IPS DF 6.9 (cell line): ENCODE results near the gene TGFB2.

ENCODE experiments used
- DNase-seq: peaks from one replicate; pipeline ENCODE4 v3.0.0-alpha.2; 2013; ENCODE audit warnings: low read depth, low spot score
- H3K27ac ChIP-seq: one replicate; pipeline ENCODE4 v1.5.1; 2013; ENCODE audit warnings: low read length, control low read depth
- H3K27me3 ChIP-seq: 2 replicates; pipeline ENCODE4 v1.6.1; 2013; ENCODE audit warnings: mild to moderate bottlenecking, low read length; ENCODE audit not compliant: control insufficient read depth, insufficient read depth
- H3K36me3 ChIP-seq: 2 replicates; pipeline ENCODE4 v1.6.1; 2013; ENCODE audit warnings: low read length; ENCODE audit not compliant: control insufficient read depth, insufficient read depth
- H3K4me1 ChIP-seq: 2 replicates; pipeline ENCODE4 v1.6.1; 2013; ENCODE audit warnings: low read length; ENCODE audit not compliant: control insufficient read depth, insufficient read depth
- H3K4me3 ChIP-seq: 2 replicates; pipeline ENCODE4 v1.5.1; 2013; ENCODE audit warnings: mild to moderate bottlenecking, low read length
- H3K9me3 ChIP-seq: 2 replicates; pipeline ENCODE4 v1.6.1; 2013; ENCODE audit warnings: low read length, inconsistent platforms; ENCODE audit not compliant: control insufficient read depth, insufficient read depth
- WGBS: extraction: QIAGEN DNeasy Blood & Tissue Kit; methylation state at CpG from one replicate; pipeline ENCODE4 v1.1.7; 2013; ENCODE audit warnings: mixed read lengths, missing lambda C conversion rate; ENCODE audit not compliant: insufficient read length, insufficient coverage; 5-methylcytosine and 5-hydroxymethylcytosine counted together

Gene TGFB2

DNA sequence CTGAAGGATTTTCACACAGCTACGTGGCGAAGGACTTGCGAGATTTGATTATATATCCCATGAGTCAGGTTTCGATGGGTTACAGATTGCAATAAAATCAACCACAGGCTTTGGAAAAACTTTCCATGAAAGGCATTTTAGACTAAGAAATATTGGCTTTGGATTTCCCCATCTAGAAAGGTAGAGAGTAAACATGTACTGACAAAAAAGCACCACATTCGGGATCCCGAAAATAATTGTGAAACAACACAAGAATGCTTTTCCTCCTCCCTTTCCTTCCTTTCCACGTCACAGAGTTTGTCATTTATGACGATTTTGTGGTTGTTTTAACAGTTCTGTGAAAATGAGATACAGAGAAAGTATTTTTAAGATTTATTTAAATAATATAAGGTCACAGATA, 38.5 kb downstream of the TGFB2 start:
- no peak for DNase-seq
- no CpG with 5 or more reads among the region's 8 CpGs for WGBS
- Histone ChIP-seq H3K27me3 (no peaks in the 10 kb centered on the region), H3K27ac (no peak overlapping the region), H3K4me1 (no peaks in the 10 kb centered on the region), H3K4me3 (no peak overlapping the region), H3K9me3 (no peaks in the 10 kb centered on the region), H3K36me3 (no peaks in the 10 kb centered on the region)

DNA sequence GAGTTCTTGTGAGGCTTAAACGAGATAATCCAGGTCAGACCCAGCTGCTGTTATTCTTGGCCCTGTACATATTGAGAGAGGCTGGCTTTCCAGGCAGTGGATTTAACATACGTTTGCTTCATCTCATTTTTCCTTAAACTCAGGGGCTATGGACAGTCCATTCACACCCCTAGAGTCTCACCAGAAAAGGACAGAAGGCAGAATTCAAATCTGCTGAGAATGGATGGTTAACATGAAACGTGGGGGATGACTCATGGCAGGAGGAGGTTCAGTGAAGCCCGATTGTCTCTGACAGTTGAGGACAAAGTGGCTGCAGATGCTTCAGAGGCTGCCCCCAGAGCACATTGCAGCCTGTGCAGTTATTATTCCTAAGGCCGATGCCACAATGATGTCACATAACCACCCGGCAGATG, 39.5 kb downstream of the TGFB2 start:
- no CpG with 5 or more reads among the region's 6 CpGs for WGBS
- no peaks in the 10 kb centered on the region for H3K36me3 ChIP-seq
- no peaks in the 10 kb centered on the region for H3K27me3 ChIP-seq
- no peaks in the 10 kb centered on the region for H3K4me1 ChIP-seq
- no peaks in the 10 kb centered on the region for H3K9me3 ChIP-seq
- DNase-seq, result no peak
- no peak overlapping the region for H3K27ac ChIP-seq
- no peak overlapping the region for H3K4me3 ChIP-seq

- WGBS, result no CpG with 5 or more reads among the region's 8 CpGs
- H3K27ac ChIP-seq, result no peak overlapping the region
These were observed 43.5 kb downstream of the TGFB2 start for GRCh38 chr1:218388591-218388990.

GRCh38 chr1:218390618-218391017, 45.5 kb downstream of the TGFB2 start:
- no peak for DNase-seq
- no peaks in the 10 kb centered on the region for H3K9me3 ChIP-seq
- no CpG with 5 or more reads among the region's 3 CpGs for WGBS

More at GRCh38 chr1:218388591-218388990, 43.5 kb downstream of the TGFB2 start:
- Histone ChIP-seq H3K27me3 (no peaks in the 10 kb centered on the region), H3K4me1 (no peaks in the 10 kb centered on the region), H3K36me3 (no peaks in the 10 kb centered on the region), H3K9me3 (no peaks in the 10 kb centered on the region), H3K4me3 (no peak overlapping the region)
- no peak for DNase-seq

GRCh38 chr1:218392780-218393179, 47.6 kb downstream of the TGFB2 start:
- no peak overlapping the region for H3K27ac ChIP-seq
- WGBS, result no CpG with 5 or more reads among the region's 4 CpGs
- H3K4me3 ChIP-seq, result no peak overlapping the region
- no peak for DNase-seq
- H3K27me3 ChIP-seq, result no peaks in the 10 kb centered on the region
- no peaks in the 10 kb centered on the region for H3K4me1 ChIP-seq
- no peaks in the 10 kb centered on the region for H3K36me3 ChIP-seq
- H3K9me3 ChIP-seq, result no peaks in the 10 kb centered on the region

More at GRCh38 chr1:218390618-218391017, 45.5 kb downstream of the TGFB2 start:
- Histone ChIP-seq H3K36me3 (no peaks in the 10 kb centered on the region), H3K4me1 (no peaks in the 10 kb centered on the region), H3K27ac (no peak overlapping the region), H3K4me3 (no peak overlapping the region), H3K27me3 (no peaks in the 10 kb centered on the region)

DNA sequence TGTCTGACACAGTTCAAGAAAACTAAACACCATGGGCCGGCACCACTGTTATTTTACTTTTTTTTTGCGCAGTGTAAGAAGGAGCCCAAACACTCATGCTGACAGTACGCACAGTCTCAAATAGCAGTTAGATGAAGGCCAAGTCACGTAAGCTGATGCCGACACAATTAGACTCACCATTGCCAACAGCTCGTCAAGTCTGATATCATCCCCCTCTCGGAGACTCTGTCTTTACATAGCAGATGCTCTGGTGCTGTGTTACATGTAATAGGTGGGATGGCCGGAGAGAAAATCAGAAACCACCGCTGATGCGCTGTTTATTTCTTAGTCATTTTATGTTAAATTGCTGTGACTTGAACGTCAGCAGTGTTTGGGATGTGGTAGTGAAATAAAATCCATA, 49.3 kb downstream of the TGFB2 start:
- no peaks in the 10 kb centered on the region for H3K4me1 ChIP-seq
- H3K27me3 ChIP-seq, result no peaks in the 10 kb centered on the region
- no peaks in the 10 kb centered on the region for H3K36me3 ChIP-seq
- H3K9me3 ChIP-seq, result no peaks in the 10 kb centered on the region
- H3K27ac ChIP-seq, result no peak overlapping the region
- DNase-seq, result no peak
- no CpG with 5 or more reads among the region's 11 CpGs for WGBS
- no peak overlapping the region for H3K4me3 ChIP-seq

DNA sequence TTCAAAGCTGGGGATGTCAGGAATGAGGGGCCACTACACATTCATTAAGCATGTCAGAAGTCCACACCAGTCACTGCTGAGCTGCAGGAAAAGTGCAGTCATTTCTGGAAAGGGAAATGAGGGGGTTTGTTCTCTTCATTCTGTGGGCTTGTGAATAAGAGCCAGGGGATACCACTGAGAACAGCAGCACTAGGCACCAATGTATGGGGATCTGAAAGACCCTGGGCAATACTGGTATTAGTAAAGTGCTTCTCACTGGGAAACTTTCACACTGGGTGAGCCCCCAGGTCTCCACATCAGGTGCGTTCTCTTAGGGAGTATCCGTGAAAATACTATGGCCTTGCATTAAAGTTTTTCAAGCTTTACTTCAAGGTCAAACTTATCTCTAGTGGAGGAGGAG, 49.9 kb downstream of the TGFB2 start:
- Histone ChIP-seq H3K27me3 (no peaks in the 10 kb centered on the region), H3K36me3 (no peaks in the 10 kb centered on the region), H3K9me3 (no peaks in the 10 kb centered on the region), H3K4me3 (no peak overlapping the region), H3K4me1 (no peaks in the 10 kb centered on the region), H3K27ac (no peak overlapping the region)
- WGBS, result no CpG with 5 or more reads among the region's 2 CpGs
- no peak for DNase-seq

DNA sequence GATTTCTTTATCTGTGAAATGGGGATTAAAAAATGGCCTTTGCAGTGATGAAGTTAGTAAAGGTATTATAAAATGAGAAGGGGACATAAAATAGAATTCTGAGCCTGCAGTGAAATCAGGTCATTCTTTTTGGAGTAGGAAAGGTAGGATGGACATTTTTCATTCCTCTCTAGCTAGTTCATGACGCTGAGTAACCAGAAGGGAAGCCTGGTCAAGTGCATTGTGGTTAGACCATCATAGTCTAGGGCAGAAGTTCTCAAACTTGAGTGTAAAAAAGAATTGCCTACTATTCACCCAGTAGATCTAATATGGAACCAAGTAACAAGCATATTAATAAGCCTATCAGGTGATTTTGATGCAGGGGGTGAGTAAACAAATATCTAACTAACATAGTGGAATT, 50.8 kb downstream of the TGFB2 start:
- H3K36me3 ChIP-seq, result no peaks in the 10 kb centered on the region
- DNase-seq, result no peak
- no peaks in the 10 kb centered on the region for H3K4me1 ChIP-seq
- no CpG with 5 or more reads among the region's 1 CpG for WGBS
- no peaks in the 10 kb centered on the region for H3K9me3 ChIP-seq
- no peak overlapping the region for H3K27ac ChIP-seq
- H3K4me3 ChIP-seq, result no peak overlapping the region
- H3K27me3 ChIP-seq, result no peaks in the 10 kb centered on the region

GRCh38 chr1:218397752-218398339, 52.7 kb downstream of the TGFB2 start:
- WGBS, result no CpG with 5 or more reads among the region's 8 CpGs
- H3K27ac ChIP-seq, result no peak overlapping the region
- H3K9me3 ChIP-seq, result no peaks in the 10 kb centered on the region
- no peaks in the 10 kb centered on the region for H3K4me1 ChIP-seq
- H3K36me3 ChIP-seq, result no peaks in the 10 kb centered on the region
- no peak for DNase-seq
- H3K27me3 ChIP-seq, result no peaks in the 10 kb centered on the region
- H3K4me3 ChIP-seq, result no peak overlapping the region

DNA sequence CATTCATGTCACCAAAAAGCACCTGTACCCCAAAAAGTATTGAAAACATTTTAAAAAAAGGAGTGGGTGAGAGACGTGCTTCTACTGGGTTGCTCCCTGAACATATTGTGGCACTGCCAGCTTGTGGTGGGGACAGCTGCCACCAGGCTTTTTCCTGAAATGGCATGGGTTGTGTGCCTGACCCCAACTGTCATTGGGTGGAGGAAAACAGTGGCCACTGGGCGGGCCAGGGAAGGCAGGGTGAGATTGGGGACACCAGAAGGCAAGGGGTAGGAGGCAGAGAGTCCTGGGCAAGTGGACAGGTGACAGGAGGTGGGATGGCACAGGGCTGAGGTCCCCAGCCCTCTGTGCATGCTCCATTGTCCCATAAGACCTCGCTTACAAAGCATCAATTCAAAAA, 55.5 kb downstream of the TGFB2 start:
- Histone ChIP-seq H3K4me3 (no peak overlapping the region), H3K4me1 (no peaks in the 10 kb centered on the region), H3K36me3 (no peaks in the 10 kb centered on the region), H3K27ac (no peak overlapping the region), H3K9me3 (no peaks in the 10 kb centered on the region), H3K27me3 (no peaks in the 10 kb centered on the region)
- no peak for DNase-seq
- no CpG with 5 or more reads among the region's 3 CpGs for WGBS

DNA sequence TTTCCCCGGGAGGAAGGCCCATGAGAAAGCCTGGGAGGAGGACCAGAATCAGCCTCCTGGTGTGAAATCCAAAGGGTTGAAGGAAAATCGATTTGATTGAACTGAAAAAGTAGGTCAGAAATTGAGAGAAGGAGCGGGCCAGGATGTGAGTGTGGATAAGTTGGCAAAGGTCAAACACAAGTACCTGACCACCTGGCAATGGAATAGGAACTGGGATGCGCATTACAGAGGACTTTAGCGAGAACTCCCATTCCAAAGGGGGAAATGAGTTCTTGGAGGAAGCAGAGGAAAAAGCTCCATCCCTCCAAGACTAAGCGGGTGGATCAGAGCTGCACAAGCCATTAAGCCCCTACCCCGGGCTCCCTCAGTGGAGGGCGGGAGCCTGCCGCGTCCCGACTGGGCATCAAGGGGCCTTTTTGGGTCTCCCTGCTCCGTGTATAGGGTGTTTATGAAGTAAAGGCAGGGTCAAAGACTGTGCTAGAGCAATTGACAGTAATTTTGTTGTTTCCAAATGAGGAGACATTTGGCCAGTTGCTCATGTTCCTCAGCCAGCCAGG, 56.4 kb downstream of the TGFB2 start:
- H3K27me3 ChIP-seq, result no peaks in the 10 kb centered on the region
- H3K9me3 ChIP-seq, result no peaks in the 10 kb centered on the region
- WGBS, result no CpG with 5 or more reads among the region's 12 CpGs
- no peak for DNase-seq
- no peak overlapping the region for H3K27ac ChIP-seq
- no peaks in the 10 kb centered on the region for H3K4me1 ChIP-seq
- no peak overlapping the region for H3K4me3 ChIP-seq
- no peaks in the 10 kb centered on the region for H3K36me3 ChIP-seq
